Mesenchymal stem cell (in vitro differentiated cells and primary cell): Measurements from ENCODE around the gene ZNF546. TPM values are rescaled to one million over a fixed set of nuclear protein-coding genes. Genes with fewer than 3 reads are reported as not detected.

Source experiments
- DNase-seq: peaks from one replicate; pipeline ENCODE4 v3.0.0-alpha.2; 2013
- H2AFZ ChIP-seq: one replicate; pipeline ENCODE4 v1.6.1; 2013; ENCODE audit warnings: low read depth, mild to moderate bottlenecking, control low read depth, inconsistent platforms, low read length, moderate library complexity
- H2AK5ac ChIP-seq: 2 replicates; pipeline ENCODE4 v1.6.1; 2013; ENCODE audit warnings: low read length, moderate library complexity, mild to moderate bottlenecking, inconsistent platforms; ENCODE audit not compliant: severe bottlenecking
- H2BK120ac ChIP-seq: one replicate; pipeline ENCODE4 v1.6.1; 2013; ENCODE audit warnings: low read depth, mild to moderate bottlenecking, inconsistent platforms, low read length, moderate library complexity
- H2BK12ac ChIP-seq, 2 experiments: one replicate each; pipeline ENCODE4 v1.6.1; 2013; ENCODE audit warnings: inconsistent platforms in 2 of 2, low read length in 2 of 2, mild to moderate bottlenecking in 2 of 2, moderate library complexity in 2 of 2, control low read depth in 1 of 2
- H2BK15ac ChIP-seq: one replicate; pipeline ENCODE4 v1.6.1; 2013; ENCODE audit warnings: mild to moderate bottlenecking, low read depth, inconsistent platforms; ENCODE audit not compliant: poor library complexity, severe bottlenecking
- H2BK5ac ChIP-seq: 2 replicates; pipeline ENCODE4 v1.6.1; 2013; ENCODE audit warnings: low read depth, mild to moderate bottlenecking, low read length, control low read depth, inconsistent platforms; ENCODE audit not compliant: poor library complexity, severe bottlenecking
- H3K14ac ChIP-seq, 2 experiments: one replicate each; pipeline ENCODE4 v1.6.1; 2013; ENCODE audit warnings: inconsistent platforms in 2 of 2, low read length in 2 of 2, control low read depth in 1 of 2, mild to moderate bottlenecking in 1 of 2, moderate library complexity in 1 of 2
- H3K18ac ChIP-seq, 2 experiments: one replicate each; pipeline ENCODE4 v1.6.1; 2013; ENCODE audit warnings: inconsistent platforms in 2 of 2, low read length in 2 of 2, control low read depth in 1 of 2, low read depth in 1 of 2, mild to moderate bottlenecking in 1 of 2
- H3K23ac ChIP-seq, 2 experiments: one replicate each; pipeline ENCODE4 v1.6.1; 2013; ENCODE audit warnings: inconsistent platforms in 2 of 2, low read length in 2 of 2, mild to moderate bottlenecking in 2 of 2, moderate library complexity in 2 of 2, control low read depth in 1 of 2
- H3K27ac ChIP-seq: 2 replicates; pipeline ENCODE4 v1.5.1; 2013; ENCODE audit warnings: mild to moderate bottlenecking, moderate library complexity, low read length, control low read depth, inconsistent platforms; ENCODE audit not compliant: poor library complexity, severe bottlenecking
- H3K27me3 ChIP-seq, 2 experiments: 2 replicates each; pipeline versions ENCODE4 v1.6.1 to v1.7.0; 2013; ENCODE audit warnings: low read length in 2 of 2, mild to moderate bottlenecking in 2 of 2, moderate library complexity in 2 of 2, control low read depth in 1 of 2, inconsistent platforms in 1 of 2; ENCODE audit not compliant: control insufficient read depth in 1 of 2, insufficient read depth in 1 of 2
- H3K36me3 ChIP-seq, 2 experiments: 2 replicates each; pipeline versions ENCODE4 v1.6.1 to v1.7.0; 2013; ENCODE audit warnings: low read length in 2 of 2, control low read depth in 1 of 2, inconsistent platforms in 1 of 2, low read depth in 1 of 2, mild to moderate bottlenecking in 1 of 2; ENCODE audit not compliant: insufficient read depth in 2 of 2, control insufficient read depth in 1 of 2
- H3K4ac ChIP-seq, 2 experiments: one replicate each; pipeline ENCODE4 v1.6.1; 2013; ENCODE audit warnings: inconsistent platforms in 2 of 2, low read length in 2 of 2, mild to moderate bottlenecking in 2 of 2, moderate library complexity in 2 of 2, control low read depth in 1 of 2, low read depth in 1 of 2
- H3K4me1 ChIP-seq: 2 replicates; pipeline ENCODE4 v1.6.1; 2013; ENCODE audit warnings: low read depth, low read length, control low read depth; ENCODE audit not compliant: control insufficient read depth, insufficient read depth
- H3K4me2 ChIP-seq: 2 replicates; pipeline ENCODE4 v1.6.1; 2013; ENCODE audit warnings: low read length, mild to moderate bottlenecking, inconsistent platforms; ENCODE audit not compliant: poor library complexity, severe bottlenecking
- H3K4me3 ChIP-seq, 2 experiments: 2 replicates each; pipeline versions ENCODE4 v1.5.1 to v1.7.0; 2013; ENCODE audit warnings: low read length in 2 of 2, mild to moderate bottlenecking in 2 of 2, control low read depth in 1 of 2, low read depth in 1 of 2; ENCODE audit not compliant: insufficient read depth in 1 of 2
- H3K79me1 ChIP-seq: replicated peaks from 2 replicates; pipeline ENCODE4 v1.6.1; 2013; ENCODE audit warnings: mild to moderate bottlenecking, control low read depth, low read length, inconsistent platforms; ENCODE audit not compliant: poor library complexity, severe bottlenecking
- H3K9ac ChIP-seq: 2 replicates; pipeline ENCODE4 v1.7.0; 2013; ENCODE audit warnings: mild to moderate bottlenecking, low read length, moderate library complexity
- H3K9me3 ChIP-seq: 2 replicates; pipeline ENCODE4 v1.7.0; 2013; ENCODE audit warnings: mild to moderate bottlenecking, low read length; ENCODE audit not compliant: control insufficient read depth
- H4K8ac ChIP-seq: one replicate; pipeline ENCODE4 v1.6.1; 2013; ENCODE audit warnings: inconsistent platforms, mild to moderate bottlenecking, low read length, moderate library complexity
- H4K91ac ChIP-seq: one replicate; pipeline ENCODE4 v1.6.1; 2013; ENCODE audit warnings: mild to moderate bottlenecking, low read length, inconsistent platforms
- WGBS: methylation state at CpG from one replicate; pipeline ENCODE4 v1.1.7; 2013; ENCODE audit warnings: mixed read lengths; 5-methylcytosine and 5-hydroxymethylcytosine counted together
- polyA plus RNA-seq, 2 experiments: library from polyadenylated mRNA; stranded (reverse); fragments of 200-250 nt; gene quantifications; one replicate each; pipeline ENCODE4 v1.2.3, GENCODE V29; 2013

The ZNF546 gene
- 0.64 TPM for polyA plus RNA-seq (2013, experiment 1 of 2)
- 0.45 TPM for polyA plus RNA-seq (2013, experiment 2 of 2)

- no peaks in the 10 kb centered on the region for H3K9me3 ChIP-seq
- peak; percentile 92 for DNase-seq
- peak within 1 kb of the TSS; percentile 95 for H4K8ac ChIP-seq
- H3K23ac ChIP-seq = peak within 1 kb of the TSS in 1 of 2 experiments; percentile 57
- peak within 1 kb of the TSS; percentile 65 for H3K4me2 ChIP-seq
- H3K4me1 ChIP-seq = peaks cover 8% of the 10 kb centered on the region
- no peak within 1 kb of the TSS for H2AK5ac ChIP-seq
- H3K9ac ChIP-seq = peak within 1 kb of the TSS; percentile 97
- H3K18ac ChIP-seq = peak within 1 kb of the TSS; percentile 89 to 95
- peak within 1 kb of the TSS; percentile 95 to 99 for H3K4ac ChIP-seq
- peak within 1 kb of the TSS; percentile 60 for H2BK15ac ChIP-seq
- H3K27ac ChIP-seq = peak within 1 kb of the TSS; percentile 75
- H2BK5ac ChIP-seq = no peak within 1 kb of the TSS
- no peaks in the 10 kb centered on the region for H3K27me3 ChIP-seq
- WGBS = 10% methylated on average over 53 of the region's 53 CpGs
- peak within 1 kb of the TSS; percentile 83 to 96 for H3K4me3 ChIP-seq
- peak within 1 kb of the TSS in 1 of 2 experiments; percentile 97 for H3K14ac ChIP-seq
- H3K36me3 ChIP-seq = peaks cover 0 to 3% of the 10 kb centered on the region in 2 experiments
- peak within 1 kb of the TSS; percentile 21 to 38 for H2BK12ac ChIP-seq
- peak within 1 kb of the TSS; percentile 94 for H2AFZ ChIP-seq
- no peak within 1 kb of the TSS for H2BK120ac ChIP-seq
- H3K79me1 ChIP-seq = peaks cover 25% of the 10 kb centered on the region
- H4K91ac ChIP-seq = peak within 1 kb of the TSS; percentile 70
Measured at GRCh38 chr19:39996811-39997637, at the start of gene ZNF546. Gene ZNF546, plus strand, starts transcription at chr19:39997060. Its CDS starts 1,267 bp downstream, at chr19:39998327.

GRCh38 chr19:39949026-39949747 lies 47.7 kb upstream of the ZNF546 start:
- H3K79me1 ChIP-seq = no peaks in the 10 kb centered on the region
- 88% methylated on average over 1 of the region's 2 CpGs for WGBS
- peaks cover 10% of the 10 kb centered on the region for H3K4me1 ChIP-seq
- H3K27ac ChIP-seq = no peak overlapping the region
- no peak overlapping the region for H3K18ac ChIP-seq
- H3K4me3 ChIP-seq = no peak overlapping the region
- H3K14ac ChIP-seq = no peak overlapping the region
- no peak overlapping the region for H4K8ac ChIP-seq
- H3K4ac ChIP-seq = no peak overlapping the region
- H3K9ac ChIP-seq = no peak overlapping the region
- H3K9me3 ChIP-seq = no peaks in the 10 kb centered on the region
- no peak overlapping the region for H2AFZ ChIP-seq
- H3K4me2 ChIP-seq = no peak overlapping the region
- H2BK5ac ChIP-seq = no peak overlapping the region
- H2BK12ac ChIP-seq = no peak overlapping the region
- no peak overlapping the region for H3K23ac ChIP-seq
- no peaks in the 10 kb centered on the region for H3K36me3 ChIP-seq
- no peak overlapping the region for H2BK120ac ChIP-seq
- no peaks in the 10 kb centered on the region for H3K27me3 ChIP-seq
- no peak for DNase-seq
- H4K91ac ChIP-seq = no peak overlapping the region
- no peak overlapping the region for H2BK15ac ChIP-seq
- peak overlapping the region; percentile 26 for H2AK5ac ChIP-seq

DNA sequence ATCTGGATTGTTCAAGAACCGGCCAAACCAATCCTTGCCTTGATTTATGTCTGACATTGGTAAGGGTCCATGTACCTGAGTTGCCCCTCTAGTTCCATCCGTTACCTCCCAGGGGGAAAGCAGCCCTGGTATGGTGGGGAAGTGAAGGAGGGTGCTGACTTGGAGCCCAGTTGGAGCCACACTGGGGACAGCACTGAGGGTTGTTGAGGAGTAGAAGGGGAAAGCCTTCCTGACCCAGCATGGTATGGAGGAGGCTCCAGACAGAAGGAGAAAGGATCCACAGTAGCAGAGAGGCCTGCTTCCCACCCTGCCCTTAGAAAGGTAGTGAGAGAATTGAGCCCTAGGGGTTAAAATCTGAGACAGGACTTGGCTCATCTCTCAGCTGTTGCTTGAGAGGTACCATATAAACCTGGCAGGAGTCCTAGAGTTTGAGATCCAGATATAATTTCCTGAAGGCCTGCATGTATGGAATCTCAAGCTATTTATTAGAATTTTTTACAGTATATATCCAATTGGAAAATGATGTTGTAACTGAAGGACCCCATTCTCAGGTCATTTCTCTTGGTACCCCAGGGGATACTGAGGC lies 45.7 kb upstream of the ZNF546 start:
- Histone ChIP-seq H2BK15ac (no peak overlapping the region), H2AFZ (no peak overlapping the region), H4K8ac (no peak overlapping the region), H3K9ac (peak overlapping the region; percentile 7), H2BK120ac (no peak overlapping the region), H3K18ac (no peak overlapping the region), H3K4me3 (no peak overlapping the region), H3K27ac (no peak overlapping the region), H3K36me3 (no peaks in the 10 kb centered on the region), H3K23ac (no peak overlapping the region), H3K14ac (no peak overlapping the region), H2BK12ac (no peak overlapping the region), H3K27me3 (no peaks in the 10 kb centered on the region), H4K91ac (no peak overlapping the region), H2AK5ac (peak overlapping the region; percentile 50), H3K4me1 (peaks cover 6% of the 10 kb centered on the region), H3K4ac (no peak overlapping the region), H2BK5ac (no peak overlapping the region), H3K4me2 (no peak overlapping the region), H3K9me3 (no peaks in the 10 kb centered on the region), H3K79me1 (no peaks in the 10 kb centered on the region)
- DNase-seq = no peak
- 91% methylated on average over 2 of the region's 2 CpGs for WGBS

- H3K14ac ChIP-seq = no peak overlapping the region
- H2AFZ ChIP-seq = no peak overlapping the region
- no peak overlapping the region for H4K8ac ChIP-seq
- H2BK5ac ChIP-seq = no peak overlapping the region
- peaks cover 2% of the 10 kb centered on the region for H3K4me1 ChIP-seq
- no peak overlapping the region for H3K23ac ChIP-seq
- H3K9ac ChIP-seq = peak overlapping the region; percentile 7
- no peak overlapping the region for H2BK120ac ChIP-seq
- H3K4ac ChIP-seq = no peak overlapping the region
- H3K9me3 ChIP-seq = no peaks in the 10 kb centered on the region
- peak overlapping the region in 1 of 2 experiments; percentile 35 for H3K4me3 ChIP-seq
- no peak overlapping the region for H2BK15ac ChIP-seq
- no peak overlapping the region for H2BK12ac ChIP-seq
- H3K36me3 ChIP-seq = no peaks in the 10 kb centered on the region
- DNase-seq = peak; percentile 23
- no peaks in the 10 kb centered on the region for H3K79me1 ChIP-seq
- no peak overlapping the region for H3K4me2 ChIP-seq
- no peak overlapping the region for H3K27ac ChIP-seq
- H4K91ac ChIP-seq = no peak overlapping the region
- no peak overlapping the region for H2AK5ac ChIP-seq
- WGBS = 83% methylated on average over 1 of the region's 3 CpGs
- H3K18ac ChIP-seq = no peak overlapping the region
- no peaks in the 10 kb centered on the region for H3K27me3 ChIP-seq
Measured at GRCh38 chr19:39951686-39952085, 45.2 kb upstream of the ZNF546 start.
